ENCODE measurements around the gene HTR4. TPM values are rescaled to one million over a fixed set of nuclear protein-coding genes. Genes with fewer than 3 reads are reported as not detected.
"Not testable (repeated sequence)": the region's sequence is repeated elsewhere in the genome, so short reads cannot be mapped to it uniquely, and the experiment has no call there.

Gene HTR4
- polyA plus RNA-seq, 1 donor from 2014 or later: not detected

DNA sequence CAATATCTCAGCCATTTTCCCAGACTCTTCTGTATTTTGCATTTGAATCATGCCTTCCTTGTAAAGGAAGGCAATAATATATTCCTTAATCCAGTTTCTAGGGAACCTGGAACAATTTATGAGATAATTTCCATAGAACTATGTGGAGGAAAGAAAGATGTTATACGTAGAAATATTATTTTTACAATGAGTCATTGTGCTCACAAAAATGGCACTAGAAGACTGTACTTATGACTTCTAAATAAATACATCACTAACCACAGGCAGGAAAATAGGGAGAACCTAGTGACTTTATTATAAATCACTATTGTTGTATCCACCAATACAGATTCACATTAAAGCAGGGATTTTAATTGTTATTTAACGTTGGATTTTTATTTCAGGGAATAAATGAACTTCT lies 182.9 kb downstream of the HTR4 start:
- Histone ChIP-seq H3K27ac (ENCODE audit: low read length) (peak overlapping the region; percentile 38), H3K9me3 (ENCODE audit: low read length) (no peaks in the 10 kb centered on the region), H2AFZ (ENCODE audit: low read depth, low read length) (no peak overlapping the region), H3K36me3 (ENCODE audit: insufficient read depth, low read length) (no peaks in the 10 kb centered on the region), H3K4me3 (ENCODE audit: low read length) (no peak overlapping the region), H3K79me2 (replicated peaks; ENCODE audit: insufficient read depth, low read length) (no peaks in the 10 kb centered on the region), H3K9me2 (ENCODE audit: insufficient read depth, low read length) (no peaks in the 10 kb centered on the region), H3K4me2 (ENCODE audit: low read length) (no peak overlapping the region), H3K27me3 (ENCODE audit: insufficient read depth, low read depth, low read length) (no peaks in the 10 kb centered on the region), H4K20me1 (ENCODE audit: insufficient read depth) (no peaks in the 10 kb centered on the region), H3F3A (ENCODE audit: insufficient read depth, low read length, poor library complexity, severe bottlenecking) (no peaks in the 10 kb centered on the region), H3K9ac (ENCODE audit: low read length) (no peak overlapping the region)
- TF ChIP-seq CTCF (IDR thresholded peaks at IDR 0.05; ENCODE audit: poor library complexity, severe bottlenecking): no peak
- no peak for TF ChIP-seq MXI1 (conservative IDR thresholded peaks at IDR 0.05; ENCODE audit: poor library complexity, severe bottlenecking)
- no peak for TF ChIP-seq REST (IDR thresholded peaks at IDR 0.05; ENCODE audit: borderline replicate concordance)
- TF ChIP-seq TAF1 (IDR thresholded peaks at IDR 0.05; ENCODE audit: low read depth): no peak
- no peak for TF ChIP-seq EP300 (conservative IDR thresholded peaks at IDR 0.05; ENCODE audit: poor library complexity, severe bottlenecking)
- no peak for TF ChIP-seq POLR2AphosphoS5 (IDR thresholded peaks at IDR 0.05)
- no peak for TF ChIP-seq SMC3 (conservative IDR thresholded peaks at IDR 0.05; ENCODE audit: poor library complexity)
- TF ChIP-seq RAD21 (conservative IDR thresholded peaks at IDR 0.05): no peak
- no peak for TF ChIP-seq EZH2 (IDR thresholded peaks at IDR 0.05; ENCODE audit: borderline replicate concordance, insufficient read depth, low read length, poor library complexity, severe bottlenecking)

GRCh38 chr5:148469501-148469935 lies 184.8 kb downstream of the HTR4 start:
- no peaks in the 10 kb centered on the region for H3K9me2 ChIP-seq (ENCODE audit: insufficient read depth, low read length)
- no peaks in the 10 kb centered on the region for H3F3A ChIP-seq (ENCODE audit: insufficient read depth, low read length, poor library complexity, severe bottlenecking)
- H3K9ac ChIP-seq (ENCODE audit: low read length): peak overlapping the region; percentile 34
- H3K27me3 ChIP-seq (ENCODE audit: insufficient read depth, low read depth, low read length): no peaks in the 10 kb centered on the region
- H4K20me1 ChIP-seq (ENCODE audit: insufficient read depth): no peaks in the 10 kb centered on the region
- peak overlapping the region; percentile 88 for H3K27ac ChIP-seq (ENCODE audit: low read length)
- H3K4me3 ChIP-seq (ENCODE audit: low read length): peak overlapping the region; percentile 46
- H3K4me2 ChIP-seq (ENCODE audit: low read length): no peak overlapping the region
- TF ChIP-seq RAD21 (conservative IDR thresholded peaks at IDR 0.05) (peak; percentile 14), REST (IDR thresholded peaks at IDR 0.05; ENCODE audit: borderline replicate concordance) (no peak)
- no peaks in the 10 kb centered on the region for H3K36me3 ChIP-seq (ENCODE audit: insufficient read depth, low read length)
- no peaks in the 10 kb centered on the region for H3K9me3 ChIP-seq (ENCODE audit: low read length)
- no peak overlapping the region for H2AFZ ChIP-seq (ENCODE audit: low read depth, low read length)
- H3K79me2 ChIP-seq (replicated peaks; ENCODE audit: insufficient read depth, low read length): no peaks in the 10 kb centered on the region

- H3K9me3 ChIP-seq (ENCODE audit: low read length); H3K9me2 ChIP-seq (ENCODE audit: insufficient read depth, low read length); H3K9ac ChIP-seq (ENCODE audit: low read length); H3F3A ChIP-seq (ENCODE audit: insufficient read depth, low read length, poor library complexity, severe bottlenecking); H3K4me2 ChIP-seq (ENCODE audit: low read length); H2AFZ ChIP-seq (ENCODE audit: low read depth, low read length); H3K79me2 ChIP-seq (replicated peaks; ENCODE audit: insufficient read depth, low read length); H4K20me1 ChIP-seq (ENCODE audit: insufficient read depth); H3K4me3 ChIP-seq (ENCODE audit: low read length); H3K36me3 ChIP-seq (ENCODE audit: insufficient read depth, low read length); H3K27me3 ChIP-seq (ENCODE audit: insufficient read depth, low read depth, low read length): not testable (repeated sequence)
- H3K27ac ChIP-seq (ENCODE audit: low read length): peak overlapping the region; percentile 88
Observed at GRCh38 chr5:148468746-148469145, 185.6 kb downstream of the HTR4 start.

Measured in neural cell (in vitro differentiated cells).